Activated B cell treated with CpG ODN at 0.5 μM for 24 hours (primary cell): ENCODE measurements around the gene TMC5. TPM values are rescaled to one million over a fixed set of nuclear protein-coding genes. Genes with fewer than 3 reads are reported as not detected.
"Not testable (repeated sequence)": the region's sequence is repeated elsewhere in the genome, so short reads cannot be mapped to it uniquely, and the experiment has no call there.

Experiments used
- ATAC-seq: fragments of 200-7000 bp; cut with Tn5 transposase; one replicate; pipeline ENCODE4 v1.10.0; 2021; ENCODE audit warnings: low read depth, mild to moderate bottlenecking, moderate library complexity
- CTCF ChIA-PET: fragments of 350-600 bp; sonication (Branson Sonifier 250); formaldehyde crosslinking; loops from one replicate; lab custom pipeline; 2021; ENCODE audit warnings: antibody characterized with exemption; lab: Charles Lee
- POLR2A ChIA-PET: fragments of 350-600 bp; sonication (Branson Sonifier 250); formaldehyde crosslinking; loops from one replicate; lab custom pipeline; 2021; ENCODE audit warnings: antibody characterized with exemption; lab: Charles Lee
- DNase-seq: peaks from one replicate; pipeline ENCODE4 v3.0.0; 2022
- H3K27ac Mint-ChIP-seq: one replicate; pipeline ENCODE4 v1.8.0; 2020; ENCODE audit warnings: mixed read lengths
- H3K27me3 Mint-ChIP-seq: one replicate; pipeline ENCODE4 v1.8.0; 2021; ENCODE audit warnings: mixed read lengths
- H3K36me3 Mint-ChIP-seq: one replicate; pipeline ENCODE4 v1.8.0; 2021; ENCODE audit warnings: low read depth, mixed read lengths
- H3K4me1 Mint-ChIP-seq: one replicate; pipeline ENCODE4 v1.8.0; 2021; ENCODE audit warnings: mixed read lengths
- H3K4me3 Mint-ChIP-seq: one replicate; pipeline ENCODE4 v1.8.0; 2020; ENCODE audit warnings: mild to moderate bottlenecking, mixed read lengths
- H3K9me3 Mint-ChIP-seq: one replicate; pipeline ENCODE4 v1.8.0; 2020; ENCODE audit warnings: mixed read lengths
- CTCF ChIP-seq: fragments of 200-600 bp; IDR thresholded peaks from one replicate; pipeline ENCODE4 v1.8.0; 2022; ENCODE audit warnings: antibody characterized with exemption, mild to moderate bottlenecking
- intact Hi-C: fragments of 100-400 bp; cut with micrococcal nuclease; formaldehyde crosslinking; loops from one replicate; pipeline ENCODE4 v1.15.1; 2024
- total RNA-seq: library from RNA; stranded (reverse); gene quantifications from 2 replicates; pipeline ENCODE4 v1.2.3, GENCODE V29; 2022

Gene TMC5
- 0.07 TPM in 1 of 2 replicates, not detected in the other for total RNA-seq

- ATAC-seq (no peak), DNase-seq (no peak)
- Mint-ChIP-seq H3K9me3 (no peaks in the 10 kb centered on the region), H3K27me3 (peaks cover 25% of the 10 kb centered on the region), H3K36me3 (no peaks in the 10 kb centered on the region), H3K27ac (no peak within 1 kb of the TSS), H3K4me1 (no peaks in the 10 kb centered on the region), H3K4me3 (no peak within 1 kb of the TSS)
- TF ChIP-seq CTCF: no peak
- ChIA-PET POLR2A (no interaction called here), CTCF (no interaction called here)
- intact Hi-C loops: no loop called here
These were observed at the start of gene TMC5 for GRCh38 chr16:19417640-19418039. TSS of gene TMC5 (plus strand) at chr16:19417883. CDS start at chr16:19440039, 22,156 bp downstream.

GRCh38 chr16:19372541-19372940 lies 45.1 kb upstream of the TMC5 start:
- ChIA-PET POLR2A (interaction anchor here (0.5 kb wide), 1 partner anchor 250 kb away, joined by 4 read pairs; no protein-coding TSS in a partner anchor), CTCF (interaction anchor here (0.8 to 6.3 kb wide), 3 partner anchors 76 to 286 kb away, joined by 3 to 66 read pairs (median 3); no protein-coding TSS in a partner anchor)
- H3K4me1 Mint-ChIP-seq, intact Hi-C loops, DNase-seq, H3K27me3 Mint-ChIP-seq, ATAC-seq, H3K27ac Mint-ChIP-seq, H3K9me3 Mint-ChIP-seq, H3K36me3 Mint-ChIP-seq, H3K4me3 Mint-ChIP-seq: not testable (repeated sequence)

- ChIA-PET POLR2A (interaction anchor here (0.7 kb wide), 2 partner anchors 25 to 418 kb away, joined by 3 read pairs; no protein-coding TSS in a partner anchor), CTCF (interaction anchor here (0.8 to 6.3 kb wide), 2 partner anchors 10 to 288 kb away, joined by 3 to 66 read pairs; no protein-coding TSS in a partner anchor)
- no peak for DNase-seq
- Mint-ChIP-seq H3K4me3 (no peak overlapping the region), H3K4me1 (no peaks in the 10 kb centered on the region), H3K27ac (no peak overlapping the region), H3K27me3 (peaks cover 4% of the 10 kb centered on the region), H3K36me3 (no peaks in the 10 kb centered on the region), H3K9me3 (no peaks in the 10 kb centered on the region)
- ATAC-seq: no peak
- intact Hi-C loops: loop anchor here (2.0 kb wide), 1 partner anchor 164 kb away; no protein-coding TSS in a partner anchor
- TF ChIP-seq CTCF: no peak
These were observed 43.3 kb upstream of the TMC5 start for GRCh38 chr16:19374402-19374801.

- ATAC-seq: peak; percentile 83
- no peaks in the 10 kb centered on the region for H3K36me3 Mint-ChIP-seq
- H3K4me1 Mint-ChIP-seq: no peaks in the 10 kb centered on the region
- H3K27me3 Mint-ChIP-seq: no peaks in the 10 kb centered on the region
- intact Hi-C loops: loop anchor here (1.0 to 2.0 kb wide), 4 partner anchors 127 to 289 kb away; no protein-coding TSS in a partner anchor
- DNase-seq: no peak
- H3K9me3 Mint-ChIP-seq: no peaks in the 10 kb centered on the region
- H3K27ac Mint-ChIP-seq: no peak overlapping the region
- ChIA-PET POLR2A (no interaction called here), CTCF (interaction anchor here (1.3 to 6.3 kb wide), 2 partner anchors 196 to 289 kb away, joined by 3 to 66 read pairs; no protein-coding TSS in a partner anchor)
- H3K4me3 Mint-ChIP-seq: no peak overlapping the region
- peak; percentile 97 for TF ChIP-seq CTCF
These were observed 42.0 kb upstream of the TMC5 start for GRCh38 chr16:19375561-19376158.

GRCh38 chr16:19377864-19378263 lies 39.8 kb upstream of the TMC5 start:
- peaks cover 8% of the 10 kb centered on the region for H3K27me3 Mint-ChIP-seq
- no peaks in the 10 kb centered on the region for H3K36me3 Mint-ChIP-seq
- no peak overlapping the region for H3K4me3 Mint-ChIP-seq
- no peaks in the 10 kb centered on the region for H3K4me1 Mint-ChIP-seq
- POLR2A ChIA-PET: no interaction called here
- no peaks in the 10 kb centered on the region for H3K9me3 Mint-ChIP-seq
- H3K27ac Mint-ChIP-seq: no peak overlapping the region
- no peak for ATAC-seq
- CTCF ChIA-PET: interaction anchor here (1.8 kb wide), 1 partner anchor 292 kb away, joined by 8 read pairs; no protein-coding TSS in a partner anchor
- intact Hi-C loops: no loop called here
- no peak for TF ChIP-seq CTCF
- DNase-seq: no peak
